SU-DHL-6 (cell line): Measurements from ENCODE around the gene TMCC1.

ENCODE experiments used
- H2AFZ ChIP-seq: fragments of 200-600 bp; sonication (generic); 2 replicates; pipeline ENCODE4 v1.6.1; 2014; ENCODE audit warnings: low read depth, mild to moderate bottlenecking, moderate library complexity, mixed read lengths, antibody characterized with exemption, low read length; ENCODE audit not compliant: severe bottlenecking
- H3F3A ChIP-seq: fragments of 200-600 bp; shearing (Covaris generic); 2 replicates; pipeline ENCODE4 v1.6.0; 2016; ENCODE audit warnings: antibody characterized with exemption, mild to moderate bottlenecking; ENCODE audit not compliant: insufficient read depth
- H3K27ac ChIP-seq: fragments of 200-600 bp; sonication (generic); 2 replicates; pipeline ENCODE4 v1.5.1; 2016; ENCODE audit warnings: low read depth, mild to moderate bottlenecking, low read length, moderate library complexity, mixed read lengths
- H3K27me3 ChIP-seq: fragments of 200-600 bp; sonication (generic), shearing (Covaris generic); 2 replicates; pipeline ENCODE4 v1.6.0; 2014; ENCODE audit warnings: mild to moderate bottlenecking, low read length
- H3K36me3 ChIP-seq: fragments of 200-600 bp; sonication (generic); 2 replicates; pipeline ENCODE4 v1.6.1; 2014; ENCODE audit warnings: mild to moderate bottlenecking, low read length, mixed read lengths
- H3K4me2 ChIP-seq: fragments of 300-600, 200-600 bp; shearing (Covaris generic), sonication (generic); 2 replicates; pipeline ENCODE4 v1.6.0; 2014; ENCODE audit warnings: low read length, low read depth, mild to moderate bottlenecking; ENCODE audit not compliant: poor library complexity, severe bottlenecking
- H3K4me3 ChIP-seq: fragments of 200-600 bp; sonication (generic); 2 replicates; pipeline ENCODE4 v1.5.1; 2014; ENCODE audit warnings: antibody characterized with exemption, low read length, mild to moderate bottlenecking, mixed read lengths; ENCODE audit not compliant: insufficient read depth, poor library complexity, severe bottlenecking
- H3K79me2 ChIP-seq: fragments of 200-600 bp; sonication (generic); 2 replicates; pipeline ENCODE4 v1.6.1; 2014; ENCODE audit warnings: mild to moderate bottlenecking, low read length, moderate library complexity; ENCODE audit not compliant: insufficient read depth
- H3K9ac ChIP-seq: fragments of 200-600 bp; sonication (generic); 2 replicates; pipeline ENCODE4 v1.7.0; 2014; ENCODE audit warnings: mild to moderate bottlenecking, low read length
- H3K9me2 ChIP-seq: fragments of 200-600 bp; sonication (generic); replicated peaks from 2 replicates; pipeline ENCODE4 v1.6.1; 2014; ENCODE audit warnings: low read length; ENCODE audit not compliant: insufficient read depth
- H3K9me3 ChIP-seq: fragments of 200-600 bp; sonication (generic); 2 replicates; pipeline ENCODE4 v1.6.1; 2014; ENCODE audit warnings: low read length, mixed read lengths; ENCODE audit not compliant: insufficient read depth
- H4K20me1 ChIP-seq: fragments of 200-600 bp; sonication (generic); 2 replicates; pipeline ENCODE4 v1.6.1; 2014; ENCODE audit warnings: low read depth, mild to moderate bottlenecking, antibody characterized with exemption, low read length, moderate library complexity, mixed read lengths
- CTCF ChIP-seq: fragments of 200-600 bp; sonication (generic); IDR thresholded peaks from one replicate; pipeline ENCODE4 v1.5.1; 2017; ENCODE audit warnings: antibody characterized with exemption, mild to moderate bottlenecking, low read length, moderate library complexity; ENCODE audit not compliant: insufficient read depth, poor library complexity, severe bottlenecking
- EZH2phosphoT487 ChIP-seq: fragments of 200-600 bp; sonication (generic), shearing (Covaris generic); conservative IDR thresholded peaks from 2 replicates; pipeline ENCODE4 v1.6.1; 2018; ENCODE audit warnings: mild to moderate bottlenecking, antibody characterized with exemption, low read length, moderate library complexity, mixed read lengths

The TMCC1 gene

DNA sequence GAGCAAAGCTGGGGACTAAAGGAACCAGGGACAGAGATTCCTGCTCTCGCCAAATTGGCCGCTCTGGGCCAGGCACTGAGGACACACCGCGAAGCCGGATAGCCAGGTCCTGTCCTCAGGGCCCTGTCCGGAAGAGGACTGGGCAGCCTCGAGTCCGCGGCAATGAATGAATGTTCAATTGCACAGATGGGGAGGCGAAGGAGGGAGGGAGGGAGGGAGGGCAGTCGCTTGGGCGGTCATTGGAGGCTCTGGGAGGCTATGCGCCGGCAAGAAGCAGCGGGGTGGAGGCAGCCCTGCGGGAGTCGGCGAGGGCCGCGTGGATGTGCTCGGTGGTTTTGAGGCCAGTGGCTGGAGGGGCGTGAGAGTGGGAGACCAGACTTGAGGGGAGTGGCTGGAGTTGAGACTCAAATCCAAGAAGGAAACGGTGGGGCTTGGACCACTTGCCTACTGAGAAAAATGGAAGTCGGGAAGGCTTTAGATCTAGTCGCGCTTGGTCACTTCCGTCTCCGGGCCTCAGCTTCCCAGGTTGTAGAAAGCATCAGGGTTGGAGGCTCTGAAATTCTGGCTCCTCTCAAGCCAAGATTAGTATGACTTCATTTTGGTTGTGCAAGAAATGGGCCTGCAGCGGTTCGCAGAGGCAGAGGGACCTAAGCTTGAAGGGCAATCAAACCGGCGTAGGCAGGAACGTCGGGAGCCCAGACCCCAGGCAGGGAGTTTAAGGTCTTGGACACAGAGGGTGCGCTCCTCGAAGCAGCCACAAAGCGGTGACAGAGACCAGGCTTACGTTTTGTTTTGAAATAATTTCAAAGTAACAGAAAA lies 266.0 kb downstream of the TMCC1 start:
- H3K9me3 ChIP-seq, result no peaks in the 10 kb centered on the region
- peak overlapping the region; percentile 98 for H2AFZ ChIP-seq
- no peaks in the 10 kb centered on the region for H3K36me3 ChIP-seq
- H3K4me2 ChIP-seq, result peak overlapping the region; percentile 73
- H3K27ac ChIP-seq, result no peak overlapping the region
- no peaks in the 10 kb centered on the region for H3K9me2 ChIP-seq
- H3K27me3 ChIP-seq, result no peaks in the 10 kb centered on the region
- TF ChIP-seq CTCF, result peak; percentile 48
- TF ChIP-seq EZH2phosphoT487, result no peak
- H4K20me1 ChIP-seq, result no peaks in the 10 kb centered on the region
- H3F3A ChIP-seq, result no peaks in the 10 kb centered on the region
- H3K79me2 ChIP-seq, result no peaks in the 10 kb centered on the region
- peak overlapping the region; percentile 44 for H3K4me3 ChIP-seq
- peak overlapping the region; percentile 56 for H3K9ac ChIP-seq

DNA sequence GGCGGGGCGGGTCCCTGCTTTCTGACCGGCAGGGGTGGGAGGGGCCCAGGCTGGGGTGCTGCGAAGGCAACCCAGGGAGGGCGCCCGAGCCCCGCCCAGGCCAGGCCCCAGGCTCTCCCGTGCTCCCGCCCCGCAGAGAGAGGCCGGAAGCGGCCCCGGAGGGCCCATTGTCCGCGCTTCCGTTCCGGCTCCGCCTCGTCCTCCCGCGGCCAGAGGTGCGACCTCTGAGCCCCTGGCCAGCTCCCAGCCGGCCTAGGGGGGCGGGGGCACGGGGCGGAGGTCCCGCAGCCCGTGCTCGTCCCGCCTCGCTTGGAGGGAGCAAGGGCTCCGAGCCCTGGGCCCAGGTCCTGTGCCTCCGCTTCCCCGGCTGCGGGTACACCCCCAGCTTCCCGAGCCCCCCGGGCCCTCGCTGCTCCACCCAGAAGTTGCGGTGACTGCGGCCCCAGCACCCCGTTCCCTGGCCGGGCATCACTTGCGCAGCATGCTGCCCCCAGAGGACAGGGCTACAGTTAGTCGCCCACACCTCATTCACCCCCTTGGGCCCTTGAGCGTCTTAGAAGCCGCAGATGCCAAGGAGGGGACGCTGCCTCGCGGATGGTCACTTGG lies 266.7 kb downstream of the TMCC1 start:
- no peaks in the 10 kb centered on the region for H3K9me2 ChIP-seq
- peak overlapping the region; percentile 56 for H3K9ac ChIP-seq
- H4K20me1 ChIP-seq, result no peaks in the 10 kb centered on the region
- TF ChIP-seq EZH2phosphoT487, result no peak
- no peak for TF ChIP-seq CTCF
- no peaks in the 10 kb centered on the region for H3F3A ChIP-seq
- no peaks in the 10 kb centered on the region for H3K9me3 ChIP-seq
- H3K79me2 ChIP-seq, result no peaks in the 10 kb centered on the region
- H3K36me3 ChIP-seq, result no peaks in the 10 kb centered on the region
- H3K4me2 ChIP-seq, result peak overlapping the region; percentile 73
- peak overlapping the region; percentile 44 for H3K4me3 ChIP-seq
- H2AFZ ChIP-seq, result peak overlapping the region; percentile 98
- H3K27ac ChIP-seq, result no peak overlapping the region
- no peaks in the 10 kb centered on the region for H3K27me3 ChIP-seq

DNA sequence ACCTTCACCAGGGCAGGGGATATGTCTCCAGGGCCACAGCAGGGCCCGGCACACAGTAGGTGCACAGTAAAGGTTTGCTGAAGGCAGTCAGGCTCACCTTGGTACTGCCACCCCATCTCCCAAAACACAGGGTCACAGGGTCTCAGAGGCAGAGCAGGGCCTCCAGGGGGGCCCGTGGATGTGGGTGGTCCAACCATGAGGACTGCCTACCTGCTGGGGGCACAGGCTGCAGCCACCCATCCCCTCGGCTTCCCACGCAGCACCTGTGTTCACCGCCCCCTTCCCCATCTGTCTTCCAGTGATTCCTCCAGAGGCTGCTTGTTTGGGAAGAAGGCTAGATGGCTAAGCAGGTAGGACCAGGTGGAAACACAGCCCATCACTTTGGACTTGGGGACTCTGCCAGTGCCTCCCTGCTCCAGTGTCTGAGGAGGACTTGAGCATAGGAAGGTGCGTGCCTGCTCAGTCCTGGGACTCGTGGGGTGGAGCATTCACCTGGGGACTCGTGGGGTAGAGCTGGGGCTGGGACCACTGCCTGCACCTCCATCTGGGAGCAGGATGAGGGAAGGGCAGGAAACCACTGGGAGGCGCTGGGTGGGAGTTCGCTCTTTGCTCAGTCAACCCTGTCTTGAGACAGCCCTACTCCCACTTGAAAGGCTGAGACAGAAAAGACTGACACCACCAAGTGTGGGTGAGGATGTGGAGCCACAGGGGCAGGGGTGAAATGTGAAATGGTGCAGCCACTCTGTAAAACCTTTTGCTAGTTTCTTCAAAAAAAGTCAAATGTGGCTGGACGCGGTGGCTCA lies 268.2 kb downstream of the TMCC1 start:
- no peaks in the 10 kb centered on the region for H3K36me3 ChIP-seq
- no peak overlapping the region for H3K4me2 ChIP-seq
- H3F3A ChIP-seq, result no peaks in the 10 kb centered on the region
- no peaks in the 10 kb centered on the region for H3K9me3 ChIP-seq
- H3K27ac ChIP-seq, result no peak overlapping the region
- H3K9me2 ChIP-seq, result no peaks in the 10 kb centered on the region
- no peaks in the 10 kb centered on the region for H4K20me1 ChIP-seq
- no peak for TF ChIP-seq EZH2phosphoT487
- no peak for TF ChIP-seq CTCF
- H3K9ac ChIP-seq, result no peak overlapping the region
- H3K79me2 ChIP-seq, result no peaks in the 10 kb centered on the region
- H2AFZ ChIP-seq, result no peak overlapping the region
- H3K27me3 ChIP-seq, result no peaks in the 10 kb centered on the region
- H3K4me3 ChIP-seq, result no peak overlapping the region
